Measurements from ENCODE around the gene DENND4A. TPM values are rescaled to one million over a fixed set of nuclear protein-coding genes. Genes with fewer than 3 reads are reported as not detected.

The DENND4A gene
- total and polyA plus RNA-seq, 2 experiments from 2014 or later, result 5.6 to 10.9 TPM

GRCh38 chr15:65663521-65663920, 128.6 kb downstream of the DENND4A start:
- TF ChIP-seq EZH2phosphoT487 (IDR thresholded peaks at IDR 0.05; ENCODE audit: insufficient read depth, low read depth) (no peak), EZH2 (IDR thresholded peaks at IDR 0.05; ENCODE audit: insufficient read depth, poor library complexity, severe bottlenecking) (no peak)
- H3K27me3 ChIP-seq (replicated peaks; ENCODE audit: insufficient read depth), result no peaks in the 10 kb centered on the region
- no peak for DNase-seq
- H3K36me3 ChIP-seq (ENCODE audit: low read depth), result 0 out of 2 replicates have a peak, but pooled peaks cover 3% of the 10 kb centered on the region
- no peaks in the 10 kb centered on the region for H3K9me2 ChIP-seq (ENCODE audit: insufficient read depth)
- WGBS, 2 experiments (ENCODE audit: low coverage in 1 of 2, low lambda C conversion rate in 2 of 2, missing lambda C conversion rate in 2 of 2), result 86 to 89% methylated on average over 3 of the region's 3 CpGs
- no peaks in the 10 kb centered on the region for H4K20me1 ChIP-seq (ENCODE audit: insufficient read depth)
- in situ Hi-C loops (cut with MboI), result no loop called here
- H3K4me3 ChIP-seq, result no peak overlapping the region
- H3K79me2 ChIP-seq (ENCODE audit: insufficient read depth), result no peaks in the 10 kb centered on the region
- no peak overlapping the region for H3K4me2 ChIP-seq (ENCODE audit: unreplicated experiment)
- H2AFZ ChIP-seq, result no peak overlapping the region
- H3K9ac ChIP-seq, result no peak overlapping the region
- no peaks in the 10 kb centered on the region for H3K9me3 ChIP-seq (ENCODE audit: low read depth)
- H3K27ac ChIP-seq, result no peak overlapping the region
- H3K4me1 ChIP-seq (ENCODE audit: insufficient read depth), result no peaks in the 10 kb centered on the region
- H3F3A ChIP-seq (ENCODE audit: insufficient read depth), result peaks cover 7% of the 10 kb centered on the region

- 91 to 92% methylated on average over 2 of the region's 2 CpGs for WGBS, 2 experiments (ENCODE audit: low coverage in 1 of 2, low lambda C conversion rate in 2 of 2, missing lambda C conversion rate in 2 of 2)
- Histone ChIP-seq H3K4me3 (no peak overlapping the region), H4K20me1 (ENCODE audit: insufficient read depth) (no peaks in the 10 kb centered on the region), H3K79me2 (ENCODE audit: insufficient read depth) (no peaks in the 10 kb centered on the region), H3F3A (ENCODE audit: insufficient read depth) (peaks cover 7% of the 10 kb centered on the region), H3K4me1 (ENCODE audit: insufficient read depth) (no peaks in the 10 kb centered on the region), H3K27me3 (replicated peaks; ENCODE audit: insufficient read depth) (no peaks in the 10 kb centered on the region), H3K27ac (no peak overlapping the region), H2AFZ (no peak overlapping the region), H3K9ac (no peak overlapping the region), H3K36me3 (ENCODE audit: low read depth) (0 out of 2 replicates have a peak, but pooled peaks cover 3% of the 10 kb centered on the region), H3K9me3 (ENCODE audit: low read depth) (no peaks in the 10 kb centered on the region), H3K4me2 (ENCODE audit: unreplicated experiment) (no peak overlapping the region), H3K9me2 (ENCODE audit: insufficient read depth) (no peaks in the 10 kb centered on the region)
- in situ Hi-C loops (cut with MboI), result no loop called here
- peak; percentile 49 for DNase-seq
- TF ChIP-seq EZH2phosphoT487 (IDR thresholded peaks at IDR 0.05; ENCODE audit: insufficient read depth, low read depth) (no peak), EZH2 (IDR thresholded peaks at IDR 0.05; ENCODE audit: insufficient read depth, poor library complexity, severe bottlenecking) (no peak)
Measured at GRCh38 chr15:65660927-65661326, 131.2 kb downstream of the DENND4A start.

GRCh38 chr15:65659502-65660052, 132.5 kb downstream of the DENND4A start:
- Histone ChIP-seq H2AFZ (no peak overlapping the region), H3K4me3 (no peak overlapping the region), H3K79me2 (ENCODE audit: insufficient read depth) (no peaks in the 10 kb centered on the region), H3K9me2 (ENCODE audit: insufficient read depth) (no peaks in the 10 kb centered on the region), H3K27ac (no peak overlapping the region), H3K4me2 (ENCODE audit: unreplicated experiment) (no peak overlapping the region), H3K36me3 (ENCODE audit: low read depth) (0 out of 2 replicates have a peak, but pooled peaks cover 3% of the 10 kb centered on the region), H3F3A (ENCODE audit: insufficient read depth) (peaks cover 20% of the 10 kb centered on the region), H4K20me1 (ENCODE audit: insufficient read depth) (no peaks in the 10 kb centered on the region), H3K9me3 (ENCODE audit: low read depth) (no peaks in the 10 kb centered on the region), H3K9ac (no peak overlapping the region), H3K27me3 (replicated peaks; ENCODE audit: insufficient read depth) (no peaks in the 10 kb centered on the region), H3K4me1 (ENCODE audit: insufficient read depth) (peaks cover 12% of the 10 kb centered on the region)
- in situ Hi-C loops (cut with MboI), result no loop called here
- DNase-seq, result no peak
- no peak for TF ChIP-seq EZH2phosphoT487 (IDR thresholded peaks at IDR 0.05; ENCODE audit: insufficient read depth, low read depth)
- no peak for TF ChIP-seq EZH2 (IDR thresholded peaks at IDR 0.05; ENCODE audit: insufficient read depth, poor library complexity, severe bottlenecking)
- 89 to 95% methylated on average over 4 of the region's 4 CpGs for WGBS, 2 experiments (ENCODE audit: low coverage in 1 of 2, low lambda C conversion rate in 2 of 2, missing lambda C conversion rate in 2 of 2)

- H3F3A ChIP-seq (ENCODE audit: insufficient read depth), result peaks cover 35% of the 10 kb centered on the region
- 30 to 31% methylated on average over 4 of the region's 4 CpGs for WGBS, 2 experiments (ENCODE audit: low coverage in 1 of 2, low lambda C conversion rate in 2 of 2, missing lambda C conversion rate in 2 of 2)
- H3K27me3 ChIP-seq (replicated peaks; ENCODE audit: insufficient read depth), result no peaks in the 10 kb centered on the region
- H2AFZ ChIP-seq, result no peak overlapping the region
- no peaks in the 10 kb centered on the region for H3K9me2 ChIP-seq (ENCODE audit: insufficient read depth)
- no peaks in the 10 kb centered on the region for H4K20me1 ChIP-seq (ENCODE audit: insufficient read depth)
- H3K4me1 ChIP-seq (ENCODE audit: insufficient read depth), result peaks cover 30% of the 10 kb centered on the region
- H3K27ac ChIP-seq, result peak overlapping the region; percentile 15
- TF ChIP-seq EZH2 (IDR thresholded peaks at IDR 0.05; ENCODE audit: insufficient read depth, poor library complexity, severe bottlenecking) (no peak), EZH2phosphoT487 (IDR thresholded peaks at IDR 0.05; ENCODE audit: insufficient read depth, low read depth) (no peak)
- H3K4me3 ChIP-seq, result no peak overlapping the region
- no peak overlapping the region for H3K9ac ChIP-seq
- DNase-seq, result peak; percentile 30
- no peaks in the 10 kb centered on the region for H3K9me3 ChIP-seq (ENCODE audit: low read depth)
- in situ Hi-C loops (cut with MboI), result no loop called here
- H3K79me2 ChIP-seq (ENCODE audit: insufficient read depth), result no peaks in the 10 kb centered on the region
- no peaks in the 10 kb centered on the region for H3K36me3 ChIP-seq (ENCODE audit: low read depth)
- H3K4me2 ChIP-seq (ENCODE audit: unreplicated experiment), result peak overlapping the region; percentile 40
Measured at GRCh38 chr15:65655457-65655856, 136.6 kb downstream of the DENND4A start.

All from GM23248 (cell line).